Endothelial cell of umbilical vein (primary cell): Measurements from ENCODE around the gene GPR158. TPM values are rescaled to one million over a fixed set of nuclear protein-coding genes. Genes with fewer than 3 reads are reported as not detected.

Experiments
- BruUV-seq: library from RNA; stranded (reverse); fragments of 400-500 nt; replicated peaks from 2 replicates; lab custom pipeline; 2021; lab: Mats Ljungman, UMichigan
- CTCF ChIA-PET: fragments of 300-600, 350-600 bp; sonication (Branson Sonifier 250); formaldehyde crosslinking; loops from one replicate; lab custom pipeline; 2021; ENCODE audit warnings: antibody characterized with exemption, inconsistent platforms; lab: Charles Lee
- POLR2A ChIA-PET: fragments of 300-600, 350-600 bp; sonication (Branson Sonifier 250); formaldehyde crosslinking; loops from one replicate; lab custom pipeline; 2021; ENCODE audit warnings: antibody characterized with exemption, inconsistent platforms; lab: Charles Lee
- DNase-seq: peaks from one replicate; pipeline ENCODE4 v3.0.0-alpha.2; 2011; ENCODE audit warnings: low read depth, low spot score
- FAIRE-seq: peaks from 2 replicates; lab custom pipeline; 2011; peaks lifted over from hg19 to GRCh38; lab: Jason Lieb, UNC
- H2AFZ ChIP-seq: 2 replicates; pipeline ENCODE4 v1.6.0; 2012; ENCODE audit warnings: low read depth, low read length, control low read depth, inconsistent platforms
- H3K27ac ChIP-seq: 2 replicates; pipeline ENCODE4 v1.5.1; 2011; ENCODE audit warnings: low read depth, mild to moderate bottlenecking, control low read depth, low read length, moderate library complexity; ENCODE audit not compliant: insufficient read depth
- H3K27me3 ChIP-seq, 2 experiments: 2 replicates each; pipeline versions ENCODE4 v1.6.0 to v1.6.1; 2011; ENCODE audit warnings: low read length in 2 of 2, mixed read lengths in 1 of 2; ENCODE audit not compliant: control insufficient read depth in 2 of 2, insufficient read depth in 2 of 2
- H3K36me3 ChIP-seq, 2 experiments: 2 replicates in 1 of 2; 3 replicates in 1 of 2; pipeline ENCODE4 v1.5.1; 2011; ENCODE audit warnings: low read length in 2 of 2, mild to moderate bottlenecking in 1 of 2, moderate library complexity in 1 of 2; ENCODE audit not compliant: control insufficient read depth in 2 of 2, insufficient read depth in 2 of 2; ENCODE audit errors: extremely low read depth in 1 of 2
- H3K4me1 ChIP-seq: 3 replicates; pipeline ENCODE4 v1.5.1; 2011; ENCODE audit warnings: mild to moderate bottlenecking, low read length; ENCODE audit not compliant: control insufficient read depth, insufficient read depth; ENCODE audit errors: extremely low read depth
- H3K4me2 ChIP-seq: 2 replicates; pipeline ENCODE4 v1.6.1; 2011; ENCODE audit warnings: low read length, control low read depth, mixed read lengths; ENCODE audit not compliant: insufficient read depth
- H3K4me3 ChIP-seq, 3 experiments: fragments of 200-600 bp in 1 of 3; sonication (generic), shearing (Covaris generic) in 1 of 3; replicated peaks in 1 of 3; 2 replicates each; pipeline ENCODE4 v1.5.1; 2011 to 2016; ENCODE audit warnings: control low read depth in 3 of 3, low read length in 3 of 3, mild to moderate bottlenecking in 2 of 3, inconsistent platforms in 1 of 3, low read depth in 1 of 3, moderate library complexity in 1 of 3; ENCODE audit not compliant: insufficient read depth in 1 of 3
- H3K79me2 ChIP-seq: 2 replicates; pipeline ENCODE4 v1.6.0; 2012; ENCODE audit warnings: low read length, inconsistent platforms; ENCODE audit not compliant: control insufficient read depth, insufficient read depth
- H3K9ac ChIP-seq: replicated peaks from 2 replicates; pipeline ENCODE3; 2011; ENCODE audit warnings: low read length, control low read depth; ENCODE audit not compliant: insufficient read depth; ENCODE audit errors: extremely low read depth
- H3K9me1 ChIP-seq: replicated peaks from 3 replicates; pipeline ENCODE4 v1.6.0; 2011; ENCODE audit warnings: mild to moderate bottlenecking, low read length; ENCODE audit not compliant: control insufficient read depth, insufficient read depth; ENCODE audit errors: extremely low read depth
- H3K9me3 ChIP-seq: replicated peaks from 2 replicates; pipeline ENCODE4 v1.5.1; 2012; ENCODE audit warnings: low read length, inconsistent platforms; ENCODE audit not compliant: control insufficient read depth, insufficient read depth
- H4K20me1 ChIP-seq: replicated peaks from 2 replicates; pipeline ENCODE3; 2011; ENCODE audit warnings: mild to moderate bottlenecking, low read length; ENCODE audit not compliant: control insufficient read depth, insufficient read depth; ENCODE audit errors: extremely low read depth
- CTCF ChIP-seq, 2 donors: IDR thresholded peaks; 1 replicate in 1 of 2; 2 replicates in 1 of 2; pipeline ENCODE4 v1.5.1; 2011; ENCODE audit warnings: low read length in 2 of 2, mild to moderate bottlenecking in 2 of 2, moderate library complexity in 2 of 2, control low read depth in 1 of 2, inconsistent platforms in 1 of 2, low read depth in 1 of 2; ENCODE audit not compliant: insufficient read depth in 1 of 2; ENCODE audit errors: extremely low read depth in 1 of 2
- EZH2 ChIP-seq: IDR thresholded peaks from 2 replicates; pipeline ENCODE4 v1.6.1; 2012; ENCODE audit warnings: borderline replicate concordance, low read depth, mild to moderate bottlenecking, moderate library complexity, low read length, inconsistent platforms; ENCODE audit not compliant: severe bottlenecking
- FOS ChIP-seq: IDR thresholded peaks from 2 replicates; pipeline ENCODE4 v1.6.1; 2011; ENCODE audit warnings: mild to moderate bottlenecking, low read length, moderate library complexity, borderline replicate concordance; ENCODE audit not compliant: insufficient read depth
- GATA2 ChIP-seq: IDR thresholded peaks from 2 replicates; pipeline ENCODE4 v1.7.0; 2011; ENCODE audit warnings: low read depth, mild to moderate bottlenecking, moderate library complexity, mixed read lengths, low read length; ENCODE audit not compliant: insufficient read length, insufficient read depth
- JUN ChIP-seq: IDR thresholded peaks from 2 replicates; pipeline ENCODE4 v1.6.1; 2011; ENCODE audit warnings: borderline replicate concordance, low read depth; ENCODE audit not compliant: insufficient read length, insufficient read depth
- MAX ChIP-seq: IDR thresholded peaks from 2 replicates; pipeline ENCODE4 v1.6.1; 2011; ENCODE audit not compliant: insufficient read depth, insufficient read length
- MYC ChIP-seq: IDR thresholded peaks from one replicate; pipeline ENCODE4 v1.6.1; 2011; ENCODE audit warnings: mild to moderate bottlenecking, low read depth, low read length
- POLR2A ChIP-seq: IDR thresholded peaks from 2 replicates; pipeline ENCODE4 v1.6.1; 2012; ENCODE audit warnings: low read depth, mild to moderate bottlenecking, control low read depth, low read length
- POLR2AphosphoS5 ChIP-seq: IDR thresholded peaks from 2 replicates; pipeline ENCODE4 v1.6.1; 2012; ENCODE audit warnings: low read depth, mild to moderate bottlenecking, control low read depth, low read length, moderate library complexity; ENCODE audit not compliant: insufficient read depth
- dilution Hi-C: fragments of 300-500 bp; cut with MboI; formaldehyde crosslinking; loops from one replicate; pipeline ENCODE4 v1.15.0; 2019; ENCODE audit warnings: low sequenced_read_pairs; ENCODE audit not compliant: extremely low pct_ligation_motif_present
- intact Hi-C: fragments of 100-400 bp; cut with micrococcal nuclease; formaldehyde crosslinking; loops from one replicate; pipeline ENCODE4 v1.10.0; 2022
- polyA plus RNA-seq, 4 experiments: library from polyadenylated mRNA; depleted of rRNA in 3 of 4; stranded (reverse) in 3 of 4; unstranded in 1 of 4; fragments of >200 nt; gene quantifications; 2 replicates each; pipeline versions ENCODE4 v1.2.1 to v1.2.3, GENCODE V29; 2011 to 2012; ENCODE audit warnings: missing spikeins in 1 of 4
- total RNA-seq: library from RNA; stranded (reverse); gene quantifications from 2 replicates; pipeline ENCODE4 v1.2.3, GENCODE V29; 2021

GPR158 gene
- total and polyA plus RNA-seq, 2 donors (not counting 3 experiments of a cell fraction or from before 2014, with no cell fraction given): not detected

- H3K79me2 ChIP-seq: no peaks in the 10 kb centered on the region
- peaks cover 4% of the 10 kb centered on the region for H3K4me1 ChIP-seq
- POLR2A ChIA-PET: no interaction called here
- intact Hi-C loops: no loop called here
- no peak overlapping the region for H3K9ac ChIP-seq
- DNase-seq (no peak), FAIRE-seq (no peak)
- BruUV-seq: no TSS peak
- TF ChIP-seq CTCF (IDR thresholded peaks at IDR 0.05; ENCODE audit: extremely low read depth in 1 of 2, insufficient read depth in 1 of 2, low read depth in 1 of 2, low read length in 2 of 2): no peak
- TF ChIP-seq POLR2A: no peak
- no peak for TF ChIP-seq MYC
- no peak for TF ChIP-seq FOS
- no peak for TF ChIP-seq POLR2AphosphoS5
- TF ChIP-seq MAX: no peak
- TF ChIP-seq EZH2: no peak
- no peak for TF ChIP-seq JUN
- TF ChIP-seq GATA2: no peak
- no peaks in the 10 kb centered on the region for H3K9me3 ChIP-seq
- H3K9me1 ChIP-seq: no peaks in the 10 kb centered on the region
- CTCF ChIA-PET: interaction anchor here (1.3 kb wide), 1 partner anchor 95 kb away, joined by 3 read pairs; no protein-coding TSS in a partner anchor
- no peak overlapping the region for H2AFZ ChIP-seq
- dilution Hi-C loops: no loop called here
- no peak overlapping the region for H3K27ac ChIP-seq
- no peak overlapping the region for H3K4me3 ChIP-seq
- H3K4me2 ChIP-seq: peak overlapping the region; percentile 77
- H3K36me3 ChIP-seq: no peaks in the 10 kb centered on the region
- H4K20me1 ChIP-seq: no peaks in the 10 kb centered on the region
- H3K27me3 ChIP-seq: peaks cover 24 to 38% of the 10 kb centered on the region in 2 experiments
Measured at GRCh38 chr10:25175527-25176420, 973 bp downstream of the GPR158 start.
